Measurements from ENCODE around the gene MVB12A. TPM values are rescaled to one million over a fixed set of nuclear protein-coding genes. Genes with fewer than 3 reads are reported as not detected.
A peak's percentile ranks its signal among the peaks of the same experiment; 100 is the strongest.

The MVB12A gene
- total RNA-seq, 1 donor: 32.0 TPM

DNA sequence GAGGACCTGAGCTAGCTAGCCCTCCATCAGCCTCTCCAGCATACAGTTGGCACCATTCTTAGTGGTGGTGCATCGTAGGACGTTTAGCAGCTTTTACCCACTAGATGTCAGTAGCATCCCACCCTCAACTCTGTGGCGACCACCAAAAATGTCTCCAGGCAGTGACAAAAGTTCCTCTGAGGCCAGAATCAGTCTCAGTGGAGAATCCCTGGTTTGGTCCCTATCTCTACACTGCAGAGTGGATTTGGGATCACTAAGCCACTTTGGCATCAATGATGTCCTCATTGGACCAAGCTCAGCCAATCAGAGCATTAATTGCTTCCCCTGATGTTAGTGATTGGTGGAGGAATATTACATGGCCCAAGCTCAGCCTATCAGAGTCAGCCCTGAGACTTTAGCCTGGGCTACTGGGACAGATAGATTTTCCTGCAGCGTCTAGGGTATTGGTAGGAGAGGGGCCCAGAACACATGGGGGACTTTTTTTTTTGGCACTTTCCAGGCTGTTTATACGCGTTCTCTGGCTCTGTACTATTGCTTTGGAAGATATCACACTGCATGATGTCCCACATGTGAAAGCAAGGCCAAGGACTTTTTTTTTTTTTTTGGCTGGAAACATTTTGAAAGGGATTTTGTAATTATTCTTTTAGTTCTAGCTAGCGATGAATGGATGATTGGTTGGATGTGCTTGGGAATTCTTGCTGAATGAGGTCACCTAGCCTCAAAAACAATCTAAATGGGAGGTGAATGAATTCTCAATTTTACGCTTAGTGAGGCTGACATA, 21.6 kb downstream of the MVB12A start:
- TF ChIP-seq, protein P1, sequence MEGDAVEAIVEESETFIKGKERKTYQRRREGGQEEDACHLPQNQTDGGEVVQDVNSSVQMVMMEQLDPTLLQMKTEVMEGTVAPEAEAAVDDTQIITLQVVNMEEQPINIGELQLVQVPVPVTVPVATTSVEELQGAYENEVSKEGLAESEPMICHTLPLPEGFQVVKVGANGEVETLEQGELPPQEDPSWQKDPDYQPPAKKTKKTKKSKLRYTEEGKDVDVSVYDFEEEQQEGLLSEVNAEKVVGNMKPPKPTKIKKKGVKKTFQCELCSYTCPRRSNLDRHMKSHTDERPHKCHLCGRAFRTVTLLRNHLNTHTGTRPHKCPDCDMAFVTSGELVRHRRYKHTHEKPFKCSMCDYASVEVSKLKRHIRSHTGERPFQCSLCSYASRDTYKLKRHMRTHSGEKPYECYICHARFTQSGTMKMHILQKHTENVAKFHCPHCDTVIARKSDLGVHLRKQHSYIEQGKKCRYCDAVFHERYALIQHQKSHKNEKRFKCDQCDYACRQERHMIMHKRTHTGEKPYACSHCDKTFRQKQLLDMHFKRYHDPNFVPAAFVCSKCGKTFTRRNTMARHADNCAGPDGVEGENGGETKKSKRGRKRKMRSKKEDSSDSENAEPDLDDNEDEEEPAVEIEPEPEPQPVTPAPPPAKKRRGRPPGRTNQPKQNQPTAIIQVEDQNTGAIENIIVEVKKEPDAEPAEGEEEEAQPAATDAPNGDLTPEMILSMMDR (IDR thresholded peaks at IDR 0.05; ENCODE audit: insufficient read depth, low read depth, low read length): peak; percentile 33
- H3K4me3 ChIP-seq (ENCODE audit: low read depth, low read length): no peak overlapping the region
- DNase-seq (ENCODE audit: low read depth): peak; percentile 8

DNA sequence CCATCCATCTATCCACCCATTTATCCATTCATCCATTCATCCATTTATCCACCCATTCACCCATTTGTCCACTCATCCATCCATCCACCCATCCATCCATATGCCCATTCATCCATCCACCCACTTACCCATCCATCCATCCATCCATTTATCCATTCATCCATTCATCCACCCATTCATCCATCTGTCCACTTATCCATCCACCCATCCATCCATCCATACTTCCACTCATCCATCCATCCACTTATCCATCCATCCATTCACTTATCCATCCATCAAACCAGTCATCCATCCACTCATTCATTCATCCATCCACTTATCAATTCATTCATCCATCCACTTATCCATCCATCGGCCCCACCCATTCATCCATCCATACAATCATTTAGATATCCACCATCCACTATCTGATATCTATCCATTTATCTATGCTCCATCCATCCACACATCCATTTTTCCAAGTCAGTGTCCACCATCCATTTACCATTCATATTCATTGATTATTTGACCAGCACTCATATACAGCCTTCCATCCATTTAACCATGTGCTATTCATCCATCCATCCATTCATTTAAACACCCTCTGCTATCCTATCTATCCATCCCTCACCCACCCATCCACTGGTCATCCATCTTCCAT, 25.8 kb downstream of the MVB12A start:
- no peak for DNase-seq (ENCODE audit: low read depth)
- TF ChIP-seq, protein P1 (IDR thresholded peaks at IDR 0.05; ENCODE audit: insufficient read depth, low read depth, low read length): no peak

DNA sequence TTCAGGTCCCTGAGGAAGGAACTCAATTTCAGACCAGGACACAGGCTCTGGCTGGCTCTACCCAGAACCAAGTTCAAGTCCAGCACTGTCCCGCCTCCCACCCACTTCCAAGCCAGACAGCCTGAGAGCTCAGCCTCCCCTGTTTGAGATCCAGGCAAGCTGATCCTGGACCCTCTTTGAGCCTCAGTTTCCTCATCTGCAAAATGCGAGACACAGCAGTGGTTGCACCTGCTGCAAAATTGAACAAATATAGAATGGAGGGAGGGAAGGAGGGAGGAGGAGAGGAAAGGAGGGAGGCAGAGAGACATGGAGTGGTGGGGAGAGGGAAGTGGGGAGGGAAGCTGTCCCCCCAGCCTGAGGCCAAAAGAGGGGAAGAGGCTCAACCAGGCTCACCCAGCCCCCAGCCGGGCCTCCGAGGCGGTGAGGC, 27.9 kb downstream of the MVB12A start:
- no peak for DNase-seq (ENCODE audit: low read depth)
- TF ChIP-seq, protein P1 (IDR thresholded peaks at IDR 0.05; ENCODE audit: insufficient read depth, low read depth, low read length): no peak
- peak overlapping the region; percentile 15 for H3K4me3 ChIP-seq (ENCODE audit: low read depth, low read length)

More for the DNA sequence above, 25.8 kb downstream of the MVB12A start:
- H3K4me3 ChIP-seq (ENCODE audit: low read depth, low read length): no peak overlapping the region

DNA sequence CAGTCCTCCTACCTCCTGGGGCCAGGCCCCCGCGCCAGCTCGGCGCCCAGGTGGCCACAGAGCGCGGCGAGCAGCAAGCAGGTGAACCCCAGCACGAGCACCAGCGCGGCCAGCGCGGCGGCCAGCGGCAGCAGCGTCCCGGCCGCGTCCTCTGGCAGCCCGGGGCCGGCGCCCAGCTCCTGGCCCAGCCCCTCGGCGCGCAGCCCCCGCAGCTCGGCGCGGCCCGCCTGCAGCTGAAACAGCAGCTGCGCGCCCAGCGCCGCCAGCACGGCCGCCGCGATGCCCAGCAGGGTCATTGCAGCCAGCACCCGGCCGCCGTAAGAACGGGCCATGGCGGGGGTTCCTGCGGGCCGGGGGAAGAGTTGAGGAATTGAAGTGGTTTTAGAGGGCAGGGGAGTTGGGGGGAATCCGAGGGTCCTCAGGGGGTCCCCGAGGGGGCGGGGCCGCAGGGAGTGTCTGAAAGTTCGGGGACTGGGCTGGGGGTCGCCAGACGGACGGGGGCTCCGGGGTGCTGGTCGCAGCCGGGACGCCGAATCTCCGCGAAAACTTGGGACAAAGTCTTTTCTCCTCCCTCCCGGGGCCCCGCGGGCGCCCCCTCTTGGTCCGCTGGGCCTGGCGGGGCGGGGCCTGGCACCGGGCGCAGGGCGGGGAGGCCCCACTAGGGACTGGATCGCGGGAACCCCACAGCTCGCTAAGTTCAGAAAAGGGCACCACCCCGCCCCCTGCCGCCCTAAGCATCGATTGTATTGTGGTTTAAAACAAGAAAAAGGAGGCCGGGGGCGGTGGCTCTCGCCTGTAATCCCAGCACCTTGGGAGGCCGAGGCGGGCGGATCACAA, 28.5 kb downstream of the MVB12A start, which contains the start of gene TMEM221:
TSS of gene TMEM221 (minus strand) at position 538 of the 837 bp plus-strand sequence. CDS start at position 332, 206 bp downstream.
- H3K4me3 ChIP-seq (ENCODE audit: low read depth, low read length): peak within 1 kb of the TSS; percentile 52
- no peak for DNase-seq (ENCODE audit: low read depth)
- TF ChIP-seq, protein P1 (IDR thresholded peaks at IDR 0.05; ENCODE audit: insufficient read depth, low read depth, low read length): peak; percentile 57

DNA sequence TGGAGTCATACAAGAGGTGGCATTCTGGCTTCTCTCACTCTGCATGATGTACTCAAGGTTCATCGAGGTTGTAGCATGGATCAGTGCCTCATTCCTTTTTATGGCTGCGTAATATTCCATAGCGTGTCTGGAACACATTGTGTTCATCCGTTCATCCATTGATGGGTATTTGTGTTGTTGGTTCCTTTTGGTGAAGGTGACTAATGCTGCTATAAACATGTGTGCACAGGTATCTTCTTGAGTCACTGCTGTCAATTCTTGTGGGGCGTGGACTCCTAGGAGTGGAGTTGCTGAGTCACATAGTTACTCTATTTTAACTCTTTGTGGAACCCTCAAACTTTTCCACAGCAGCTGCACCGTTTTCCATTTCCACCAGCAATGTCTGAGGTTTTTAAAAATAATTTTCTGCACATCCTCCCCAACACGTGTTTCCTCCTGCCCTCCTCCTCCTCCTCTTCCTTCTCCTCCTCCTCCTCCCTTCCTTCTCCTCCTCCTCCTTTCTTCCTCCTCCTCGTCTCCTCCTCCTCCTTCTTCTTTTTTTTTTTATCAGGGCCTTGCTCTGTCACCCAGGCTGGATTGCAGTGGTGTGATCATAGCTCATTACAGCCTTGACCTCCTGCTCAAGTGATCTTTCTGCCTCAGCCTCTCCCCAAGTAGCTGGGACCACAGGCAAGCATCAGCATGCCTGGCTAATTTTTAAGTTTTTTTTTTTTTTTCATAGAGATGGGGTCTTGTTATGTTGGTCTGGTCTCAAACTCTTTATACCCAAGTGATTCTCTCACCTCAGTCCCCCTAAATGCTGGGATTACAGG, 30.6 kb downstream of the MVB12A start:
- H3K4me3 ChIP-seq (ENCODE audit: low read depth, low read length): no peak overlapping the region
- TF ChIP-seq, protein P1 (IDR thresholded peaks at IDR 0.05; ENCODE audit: insufficient read depth, low read depth, low read length): no peak
- DNase-seq (ENCODE audit: low read depth): no peak

DNA sequence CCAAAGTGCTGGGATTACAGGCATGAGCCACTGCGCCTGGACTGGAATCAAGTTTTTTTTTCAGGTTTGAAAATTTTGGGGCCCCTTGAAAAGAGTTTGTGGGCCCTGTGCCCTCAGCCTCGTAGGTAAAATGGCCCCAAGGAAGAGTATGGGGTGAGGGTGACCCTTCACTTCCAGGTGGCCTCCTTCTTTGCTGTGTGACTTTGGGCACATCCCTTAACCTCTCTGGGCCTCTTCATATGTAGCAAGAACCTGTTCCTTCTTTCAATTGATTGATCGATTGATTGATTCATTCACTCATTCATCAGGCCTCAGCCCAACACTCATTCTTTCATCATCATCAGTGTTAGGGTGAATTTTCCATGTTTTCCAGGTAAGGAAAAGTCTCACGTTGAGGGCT, 32.0 kb downstream of the MVB12A start:
- TF ChIP-seq, protein P1 (IDR thresholded peaks at IDR 0.05; ENCODE audit: insufficient read depth, low read depth, low read length): no peak
- DNase-seq (ENCODE audit: low read depth): no peak
- no peak overlapping the region for H3K4me3 ChIP-seq (ENCODE audit: low read depth, low read length)

Data from fibroblast of villous mesenchyme (primary cell).